SK-N-SH (cell line): Measurements from ENCODE around the gene TM2D3. TPM values are rescaled to one million over a fixed set of nuclear protein-coding genes. Genes with fewer than 3 reads are reported as not detected.

ENCODE experiments used
- CTCF ChIA-PET: fragments of 300-600, 350-600 bp; formaldehyde crosslinking; extraction: SDS; loops from one replicate; lab custom pipeline; 2021; lab: Yijun Ruan, JAX
- POLR2A ChIA-PET: fragments of 350-600 bp; sonication (Branson Sonifier 250); formaldehyde crosslinking; extraction: SDS; loops from one replicate; lab custom pipeline; 2020; ENCODE audit warnings: antibody characterized with exemption, inconsistent platforms; lab: Yijun Ruan, JAX
- DNase-seq: peaks from one replicate; pipeline ENCODE4 v3.0.0; 2012
- H2AFZ ChIP-seq: fragments of 200-600 bp; sonication (generic); 2 replicates; pipeline ENCODE4 v1.8.1; 2016; ENCODE audit warnings: antibody characterized with exemption, mild to moderate bottlenecking, low read depth
- H3F3A ChIP-seq: fragments of 200-600 bp; sonication (generic); replicated peaks from 2 replicates; pipeline ENCODE3; 2016; ENCODE audit warnings: antibody characterized with exemption, mild to moderate bottlenecking; ENCODE audit not compliant: insufficient read depth
- H3K27ac ChIP-seq, 2 experiments: fragments of 200-500 bp in 1 of 2; fragments of 200-600 bp in 1 of 2; sonication (Bioruptor generic) in 1 of 2; sonication (generic), shearing (Covaris generic) in 1 of 2; 2 replicates each; pipeline versions ENCODE4 v1.5.1 to v1.6.1; 2014 to 2016; ENCODE audit warnings: low read depth in 2 of 2, inconsistent platforms in 1 of 2, low read length in 1 of 2, mild to moderate bottlenecking in 1 of 2, mixed read lengths in 1 of 2
- H3K27me3 ChIP-seq: fragments of 200-600 bp; sonication (generic), shearing (Covaris generic); 2 replicates; pipeline ENCODE4 v1.6.1; 2016; ENCODE audit warnings: mixed run types; ENCODE audit not compliant: insufficient read depth
- H3K36me3 ChIP-seq, 2 experiments: fragments of 200-500 bp in 1 of 2; fragments of 200-600 bp in 1 of 2; sonication (Bioruptor generic) in 1 of 2; sonication (generic) in 1 of 2; replicated peaks in 1 of 2; 2 replicates each; pipeline versions ENCODE3 to v1.5.1; 2014 to 2016; ENCODE audit warnings: low read length in 1 of 2, mild to moderate bottlenecking in 1 of 2; ENCODE audit not compliant: insufficient read depth in 2 of 2, control insufficient read depth in 1 of 2
- H3K4me1 ChIP-seq, 2 experiments: fragments of 200-500 bp in 1 of 2; fragments of 200-600 bp in 1 of 2; sonication (Bioruptor generic) in 1 of 2; sonication (generic), shearing (Covaris generic) in 1 of 2; 2 replicates each; pipeline versions ENCODE4 v1.5.1 to v1.6.1; 2014 to 2016; ENCODE audit warnings: low read depth in 1 of 2, low read length in 1 of 2, mixed run types in 1 of 2; ENCODE audit not compliant: insufficient read depth in 2 of 2, control insufficient read depth in 1 of 2
- H3K4me2 ChIP-seq: fragments of 200-600 bp; sonication (generic), shearing (Covaris generic); 2 replicates; pipeline ENCODE4 v1.6.1; 2017; ENCODE audit warnings: mixed run types
- H3K4me3 ChIP-seq, 2 experiments: fragments of 200-500 bp in 1 of 2; fragments of 200-600 bp in 1 of 2; sonication (Bioruptor generic) in 1 of 2; sonication (generic), shearing (Covaris generic) in 1 of 2; 2 replicates each; pipeline versions ENCODE4 v1.5.1 to v1.8.1; 2014 to 2016; ENCODE audit warnings: low read depth in 2 of 2, inconsistent platforms in 1 of 2, low read length in 1 of 2, mild to moderate bottlenecking in 1 of 2, mixed read lengths in 1 of 2, moderate library complexity in 1 of 2
- H3K79me2 ChIP-seq: fragments of 200-600 bp; sonication (generic); 2 replicates; pipeline ENCODE4 v1.8.1; 2017; ENCODE audit warnings: mild to moderate bottlenecking; ENCODE audit not compliant: insufficient read depth
- H3K9ac ChIP-seq: fragments of 200-600 bp; sonication (generic); 2 replicates; pipeline ENCODE4 v1.6.1; 2017; ENCODE audit warnings: mixed run types
- H3K9me2 ChIP-seq: fragments of 200-600 bp; sonication (generic); 2 replicates; pipeline ENCODE4 v1.6.1; 2017; ENCODE audit warnings: mixed run types
- H3K9me3 ChIP-seq: fragments of 200-600 bp; sonication (generic); 2 replicates; pipeline ENCODE4 v1.6.1; 2017; ENCODE audit warnings: mixed run types, mild to moderate bottlenecking, moderate library complexity
- H4K20me1 ChIP-seq: fragments of 200-600 bp; sonication (generic); 2 replicates; pipeline ENCODE4 v1.6.1; 2017; ENCODE audit warnings: mild to moderate bottlenecking, mixed run types; ENCODE audit not compliant: insufficient read depth
- CHD2 ChIP-seq: fragments of 150-350 bp; IDR thresholded peaks from 2 replicates; pipeline ENCODE4 v1.6.1; 2018; ENCODE audit warnings: low read length; ENCODE audit not compliant: partially characterized antibody
- CTCF ChIP-seq: fragments of 200-600 bp; sonication (generic); IDR thresholded peaks from 2 replicates; pipeline ENCODE4 v1.6.1; 2017; ENCODE audit warnings: antibody characterized with exemption, mild to moderate bottlenecking, moderate library complexity
- ELF1 ChIP-seq: IDR thresholded peaks from 2 replicates; pipeline ENCODE4 v1.4.0; 2012
- EP300 ChIP-seq, 2 experiments: IDR thresholded peaks; 2 replicates each; pipeline versions ENCODE4 v1.4.0 to v1.6.1; 2012; ENCODE audit warnings: borderline replicate concordance in 1 of 2, low read depth in 1 of 2, low read length in 1 of 2
- FOSL2 ChIP-seq: IDR thresholded peaks from 2 replicates; pipeline ENCODE4 v1.4.0; 2012; ENCODE audit warnings: low read depth, mild to moderate bottlenecking, moderate library complexity, borderline replicate concordance
- FOXJ3 ChIP-seq: sonication (generic); formaldehyde crosslinking; IDR thresholded peaks from 2 replicates; pipeline ENCODE4 v1.5.1; 2020; ENCODE audit warnings: mild to moderate bottlenecking, missing genetic modification reagents
- GATA2 ChIP-seq: sonication (generic); formaldehyde crosslinking; IDR thresholded peaks from 2 replicates; pipeline ENCODE4 v1.5.0; 2020; ENCODE audit warnings: mild to moderate bottlenecking, missing genetic modification reagents
- JUND ChIP-seq: IDR thresholded peaks from 2 replicates; pipeline ENCODE4 v1.4.0; 2012
- MEF2A ChIP-seq: IDR thresholded peaks from 2 replicates; pipeline ENCODE4 v1.4.0; 2012; ENCODE audit warnings: low read depth, borderline replicate concordance
- PBX3 ChIP-seq: IDR thresholded peaks from 2 replicates; pipeline ENCODE4; 2012
- RAD21 ChIP-seq: IDR thresholded peaks from 2 replicates; pipeline ENCODE4 v1.6.1; 2012; ENCODE audit warnings: mild to moderate bottlenecking, low read length
- REST ChIP-seq: IDR thresholded peaks from 2 replicates; pipeline ENCODE4 v1.6.1; 2012; ENCODE audit warnings: mild to moderate bottlenecking, low read depth, low read length, moderate library complexity
- RFX5 ChIP-seq: IDR thresholded peaks from 2 replicates; pipeline ENCODE4 v1.6.1; 2012; ENCODE audit warnings: mild to moderate bottlenecking, improper control_type of control experiment, low read length
- RXRA ChIP-seq: IDR thresholded peaks from 2 replicates; pipeline ENCODE4 v1.4.0; 2012; ENCODE audit warnings: low read depth, mild to moderate bottlenecking, borderline replicate concordance
- SMC3 ChIP-seq: IDR thresholded peaks from 2 replicates; pipeline ENCODE4 v1.6.1; 2012; ENCODE audit warnings: low read depth, low read length, improper control_type of control experiment
- TAF1 ChIP-seq: IDR thresholded peaks from 2 replicates; pipeline ENCODE4 v1.6.1; 2012; ENCODE audit warnings: low read depth, mild to moderate bottlenecking, low read length, moderate library complexity, borderline replicate concordance
- TEAD4 ChIP-seq: IDR thresholded peaks from 2 replicates; pipeline ENCODE4 v1.4.0; 2012; ENCODE audit warnings: mild to moderate bottlenecking, borderline replicate concordance; ENCODE audit not compliant: insufficient read depth
- USF2 ChIP-seq: fragments of 150-350 bp; IDR thresholded peaks from 2 replicates; pipeline ENCODE4 v1.6.1; 2017; ENCODE audit warnings: antibody characterized with exemption, low read length, low read depth, borderline replicate concordance
- ZBTB33 ChIP-seq: IDR thresholded peaks from 2 replicates; pipeline ENCODE4 v1.4.0; 2012; ENCODE audit warnings: low read depth, borderline replicate concordance
- WGBS: methylation state at CpG from one replicate; pipeline ENCODE4 v1.1.6; 2017; ENCODE audit warnings: low lambda C conversion rate; 5-methylcytosine and 5-hydroxymethylcytosine counted together
- polyA plus RNA-seq, 3 experiments: library from polyadenylated mRNA; depleted of rRNA; stranded (reverse); fragments of >200 nt; gene quantifications; 2 replicates each; pipeline ENCODE4 v1.2.3, GENCODE V29; 2012

Gene TM2D3
- polyA plus RNA-seq, 1 of the 3 experiments (the other 2 are of a cell fraction) = 73.3 TPM

- Histone ChIP-seq H3K36me3 (peaks cover 33 to 61% of the 10 kb centered on the region in 2 experiments), H3K9me3 (no peaks in the 10 kb centered on the region), H2AFZ (no peak overlapping the region), H3K4me1 (peaks cover 0 to 4% of the 10 kb centered on the region in 2 experiments; a peak in 1 of 4 replicates), H4K20me1 (no peaks in the 10 kb centered on the region), H3K9ac (no peak overlapping the region), H3K27me3 (no peaks in the 10 kb centered on the region), H3K27ac (no peak overlapping the region), H3K4me3 (no peak overlapping the region), H3K9me2 (no peaks in the 10 kb centered on the region), H3F3A (no peaks in the 10 kb centered on the region), H3K79me2 (no peaks in the 10 kb centered on the region), H3K4me2 (no peak overlapping the region)
- no peak for DNase-seq
- CTCF ChIA-PET = no interaction called here
- 98% methylated on average over 7 of the region's 7 CpGs for WGBS
- POLR2A ChIA-PET = no interaction called here
- TF ChIP-seq RXRA (no peak), FOXJ3 (CRISPR knock-in tag) (no peak), CHD2 (no peak), TEAD4 (no peak), SMC3 (no peak), RAD21 (no peak)
Observed at GRCh38 chr15:101697488-101697887, 45.3 kb upstream of the TM2D3 start.

GRCh38 chr15:101696829-101697228 lies 44.6 kb upstream of the TM2D3 start:
- Histone ChIP-seq H3K27me3 (no peaks in the 10 kb centered on the region), H3K4me1 (no peaks in the 10 kb centered on the region; a peak in 1 of 4 replicates), H3K36me3 (peaks cover 34 to 64% of the 10 kb centered on the region in 2 experiments), H2AFZ (no peak overlapping the region), H3F3A (no peaks in the 10 kb centered on the region), H3K4me3 (no peak overlapping the region), H3K9me3 (no peaks in the 10 kb centered on the region), H3K27ac (no peak overlapping the region), H3K9ac (no peak overlapping the region), H3K79me2 (no peaks in the 10 kb centered on the region), H3K9me2 (no peaks in the 10 kb centered on the region), H4K20me1 (no peaks in the 10 kb centered on the region), H3K4me2 (no peak overlapping the region)
- POLR2A ChIA-PET = no interaction called here
- CTCF ChIA-PET = no interaction called here
- TF ChIP-seq PBX3 = no peak
- no peak for TF ChIP-seq JUND
- TF ChIP-seq CHD2 = no peak
- no peak for TF ChIP-seq TAF1
- TF ChIP-seq USF2 = no peak
- no peak for TF ChIP-seq EP300 (IDR thresholded peaks at IDR 0.05; ENCODE audit: borderline replicate concordance in 1 of 2, low read depth in 1 of 2, low read length in 1 of 2)
- no peak for TF ChIP-seq ELF1
- no peak for TF ChIP-seq CTCF
- TF ChIP-seq RXRA = no peak
- no peak for TF ChIP-seq MEF2A
- TF ChIP-seq FOSL2 = no peak
- no peak for TF ChIP-seq REST
- TF ChIP-seq RFX5 = no peak
- TF ChIP-seq ZBTB33 = no peak
- TF ChIP-seq GATA2 (CRISPR knock-in tag) = no peak
- WGBS = 100% methylated on average over 1 of the region's 1 CpG
- no peak for DNase-seq
